GM21529 (cell line): ENCODE results near the gene IQCF5.
"Not testable (repeated sequence)": the region's sequence is repeated elsewhere in the genome, so short reads cannot be mapped to it uniquely, and the experiment has no call there.

Experiments used
- ATAC-seq: cut with Tn5 transposase; IDR thresholded peaks from one replicate; pipeline ENCODE4 v1.9.1; 2021; ENCODE audit not compliant: unreplicated experiment

Gene IQCF5

DNA sequence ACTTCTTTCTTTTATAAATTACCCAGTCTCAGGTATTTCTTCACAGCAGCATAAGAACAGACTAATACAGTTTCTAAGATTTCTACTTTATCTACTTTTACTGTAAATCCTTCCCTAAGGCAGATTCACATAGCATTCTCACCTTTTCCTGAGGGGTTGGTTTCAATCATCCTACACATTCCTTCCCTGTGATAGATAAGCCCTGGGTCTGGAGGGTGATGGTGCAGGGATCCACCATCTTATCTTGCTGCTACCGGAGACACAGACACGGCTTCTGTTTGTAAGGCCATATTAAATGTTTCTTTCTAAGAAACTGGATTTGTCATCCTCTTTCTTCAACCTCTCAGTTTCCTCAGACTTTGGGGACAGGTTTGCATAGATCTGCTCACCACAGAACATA is 6.1 kb downstream of the IQCF5 start:
- ATAC-seq = no peak

DNA sequence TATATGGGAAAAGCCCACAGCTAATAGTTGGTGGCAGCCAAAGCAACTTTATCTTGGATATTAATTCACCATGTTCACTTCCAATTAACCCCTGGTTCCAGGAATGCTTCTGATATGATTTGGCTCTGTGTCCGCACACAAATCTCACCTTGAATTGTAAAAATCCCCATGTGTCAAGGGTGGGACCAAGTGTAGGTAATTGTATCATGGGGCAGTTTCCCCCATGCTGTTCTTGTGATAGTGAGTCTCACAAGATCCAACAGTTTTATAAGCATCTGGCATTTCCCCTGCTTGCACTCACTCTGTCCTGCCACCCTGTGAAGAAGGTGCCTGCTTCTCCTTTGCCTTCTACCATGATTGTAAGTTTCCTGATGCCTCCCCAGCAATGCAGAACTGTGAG is 6.5 kb downstream of the IQCF5 start:
- not testable (repeated sequence) for ATAC-seq

DNA sequence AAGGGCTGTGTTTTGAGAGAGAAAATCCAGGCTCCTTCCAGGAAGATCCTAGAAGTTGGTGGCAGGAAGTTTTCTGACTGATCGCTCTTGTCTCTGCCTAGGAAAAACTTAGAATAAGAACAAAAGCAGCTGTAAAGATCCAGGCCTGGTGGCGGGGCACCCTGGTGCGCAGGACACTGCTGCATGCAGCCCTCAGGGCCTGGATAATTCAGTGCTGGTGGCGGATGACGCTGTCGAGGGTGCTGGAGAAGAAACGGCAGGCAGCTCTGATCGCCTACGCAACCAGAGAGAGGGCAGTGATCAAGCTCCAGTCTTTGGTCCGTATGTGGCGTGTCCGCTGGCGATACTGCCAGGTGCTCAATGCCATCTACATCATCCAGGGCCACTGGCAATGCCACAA is 12.5 kb downstream of the IQCF5 start:
- ATAC-seq = no peak

DNA sequence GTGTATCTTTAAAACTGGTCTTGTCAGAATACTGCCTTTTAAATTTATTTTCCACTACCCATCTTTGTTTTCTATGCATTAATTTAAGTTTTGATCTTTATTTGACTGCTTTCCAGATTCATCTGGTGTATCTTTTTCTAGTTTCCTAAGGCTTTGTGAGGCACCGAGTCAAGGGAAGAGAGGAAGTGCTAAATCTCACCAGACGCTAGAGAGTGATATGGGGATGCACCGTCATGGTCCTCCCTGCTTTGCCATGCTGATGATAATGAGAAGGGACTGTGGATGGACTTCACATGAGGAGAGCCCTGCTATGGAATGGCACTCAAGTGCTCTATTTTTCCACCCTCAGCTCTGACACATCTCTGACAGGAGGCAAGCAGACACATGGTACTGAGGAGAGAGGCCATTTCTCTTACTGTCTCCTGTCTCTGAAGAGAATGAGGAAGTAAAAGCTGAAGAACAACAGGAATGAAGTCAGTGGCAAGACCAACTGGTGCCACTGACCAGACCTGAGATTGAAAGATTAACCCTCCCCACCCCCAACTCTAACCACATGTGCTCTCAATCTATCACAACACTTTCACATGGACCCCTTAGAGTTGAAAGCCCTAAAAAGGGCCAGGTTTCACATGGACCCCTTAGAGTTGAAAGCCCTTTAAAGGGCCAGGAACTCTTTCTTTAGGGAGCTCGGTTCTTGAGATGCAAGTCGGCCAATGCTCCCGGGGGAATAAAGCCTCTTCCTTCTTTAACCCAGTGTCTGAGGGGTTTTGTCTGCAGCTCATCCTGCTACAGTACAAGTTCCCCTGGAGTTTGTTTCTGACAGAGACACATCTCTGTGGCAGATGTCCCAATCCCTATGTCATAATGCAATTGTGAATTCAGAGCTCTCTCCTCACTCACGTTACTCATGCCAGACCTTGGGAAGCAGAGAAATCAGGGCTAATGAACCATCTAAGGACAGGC is 14.4 kb downstream of the IQCF5 start, which contains the start of gene IQCF2:
Gene IQCF2 (plus strand): TSS at position 913 of the 963 bp plus-strand sequence. CDS start 52 bp downstream, outside the sequence.
- peak; percentile 52 for ATAC-seq

DNA sequence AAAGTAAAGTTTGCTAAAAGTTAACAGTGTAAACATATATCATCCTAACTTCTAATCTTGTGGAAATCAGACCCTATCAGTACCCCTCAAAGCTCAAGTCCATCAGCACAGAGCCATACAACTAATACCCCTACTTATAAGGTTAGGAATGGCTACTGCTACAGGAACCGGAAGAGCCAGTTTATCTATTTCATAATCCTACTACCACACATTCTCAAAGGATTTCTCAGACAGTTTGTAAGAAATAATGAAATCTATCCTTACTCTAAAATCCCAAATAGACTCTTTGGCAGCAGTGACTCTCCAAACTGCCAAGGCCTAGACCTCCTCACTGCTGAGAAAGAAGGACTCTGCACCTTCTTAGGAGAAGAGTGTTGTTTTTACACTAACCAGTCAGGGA is 20.0 kb downstream of the IQCF5 start:
- ATAC-seq = not testable (repeated sequence)

DNA sequence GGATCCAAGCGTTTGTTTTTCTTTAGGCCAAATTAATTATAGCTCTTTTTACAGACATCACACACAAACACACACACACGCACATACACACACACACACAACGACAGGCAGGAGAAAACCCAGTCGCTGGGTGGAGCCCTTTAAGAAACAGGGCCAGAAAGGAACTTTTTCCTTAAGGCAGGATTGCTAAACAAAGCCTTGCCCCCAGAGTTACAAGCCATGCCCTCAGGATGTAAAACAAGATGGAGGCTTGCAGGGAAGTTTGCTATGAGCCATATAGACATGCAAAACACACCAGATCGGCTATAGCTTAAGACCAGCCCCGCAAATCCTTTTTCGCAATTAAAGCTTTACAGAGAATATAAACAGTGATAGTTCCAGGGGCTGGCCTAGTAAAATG is 30.3 kb downstream of the IQCF5 start:
- no peak for ATAC-seq

DNA sequence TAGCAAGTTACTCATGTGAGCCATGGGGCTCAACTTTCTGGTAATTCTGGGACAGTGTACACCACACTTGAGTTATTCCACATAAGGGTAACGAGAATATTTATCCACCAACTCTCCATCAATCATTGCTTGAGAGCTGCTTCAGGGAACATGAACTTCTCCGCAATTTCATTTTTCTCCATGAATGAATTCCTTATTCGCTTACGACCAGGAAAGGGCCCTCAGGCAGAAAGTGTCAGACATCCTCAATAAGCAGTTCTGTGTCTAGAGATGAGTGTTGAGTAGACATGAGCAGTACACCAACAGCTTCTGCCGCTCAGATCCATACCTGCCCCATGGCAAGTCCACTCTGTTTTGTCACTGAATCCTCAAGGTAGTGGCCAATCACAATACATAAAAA is 38.8 kb downstream of the IQCF5 start:
- ATAC-seq = no peak

DNA sequence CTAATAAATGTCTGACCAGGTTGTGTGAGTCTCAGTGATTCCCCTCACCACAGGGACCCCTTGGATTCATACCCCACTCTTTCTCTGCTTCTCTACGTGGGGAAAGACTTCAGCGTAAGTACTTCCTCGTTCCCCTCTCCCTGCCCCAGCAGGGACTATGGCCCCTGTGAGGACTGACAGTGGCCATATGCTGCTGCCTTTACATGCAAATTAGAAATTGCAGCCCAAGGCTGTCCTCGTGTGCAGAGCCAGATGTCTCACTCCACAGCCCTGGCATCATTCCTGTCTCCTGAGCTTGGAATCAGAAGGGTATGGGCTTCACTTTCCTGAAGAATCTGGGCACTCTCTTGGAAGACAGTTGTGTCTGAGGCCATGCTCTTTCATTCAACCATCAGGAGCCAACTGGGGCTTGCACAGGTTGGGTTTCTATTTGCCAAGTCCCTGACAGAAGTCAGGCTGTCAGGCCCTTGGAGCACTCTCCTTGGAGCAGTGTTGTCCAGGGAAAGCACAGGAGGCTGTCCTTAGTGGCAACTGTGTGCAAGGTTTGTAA is 44.5 kb downstream of the IQCF5 start:
- ATAC-seq = no peak

DNA sequence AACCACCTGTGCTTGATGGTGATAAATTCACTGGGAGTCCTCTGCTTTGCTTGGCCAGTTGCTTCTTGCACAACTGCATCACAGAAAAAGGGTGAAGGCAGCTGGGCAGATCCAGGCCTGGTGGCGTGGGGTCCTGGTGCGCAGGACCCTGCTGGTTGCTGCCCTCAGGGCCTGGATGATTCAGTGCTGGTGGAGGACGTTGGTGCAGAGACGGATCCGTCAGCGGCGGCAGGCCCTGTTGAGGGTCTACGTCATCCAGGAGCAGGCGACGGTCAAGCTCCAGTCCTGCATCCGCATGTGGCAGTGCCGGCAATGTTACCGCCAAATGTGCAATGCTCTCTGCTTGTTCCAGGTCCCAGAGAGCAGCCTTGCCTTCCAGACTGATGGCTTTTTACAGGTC is 45.1 kb downstream of the IQCF5 start:
- ATAC-seq = no peak

DNA sequence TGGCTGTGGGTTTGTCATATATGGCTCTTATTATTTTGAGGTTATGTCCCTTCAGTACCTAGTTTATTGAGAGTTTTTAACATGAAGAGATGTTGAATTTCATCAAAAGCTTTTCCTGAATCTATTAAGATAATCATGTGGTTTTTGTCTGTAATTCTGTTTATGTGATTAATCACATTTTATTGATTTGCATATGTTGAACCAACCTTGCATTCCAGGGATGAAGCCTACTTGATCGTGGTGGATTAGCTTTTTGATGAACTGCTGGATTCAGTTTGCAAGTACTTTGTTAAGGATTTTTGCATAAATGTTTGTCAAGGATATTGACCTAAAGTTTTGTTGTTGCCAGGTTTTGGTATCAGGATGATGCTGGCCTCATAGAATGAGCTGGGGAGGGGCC is 47.1 kb downstream of the IQCF5 start:
- ATAC-seq = no peak
